Activated CD8-positive, alpha-beta T cell treated with anti-CD3 and anti-CD28 coated beads for 36 hours (primary cell): ENCODE measurements around the gene CDH13. TPM values are rescaled to one million over a fixed set of nuclear protein-coding genes. Genes with fewer than 3 reads are reported as not detected.

Experiments
- ATAC-seq: fragments of 200-7000 bp; cut with Tn5 transposase; one replicate; pipeline ENCODE4 v1.10.0; 2021; ENCODE audit warnings: mild to moderate bottlenecking, moderate library complexity
- CTCF ChIA-PET: fragments of 350-600 bp; sonication (Branson Sonifier 250); formaldehyde crosslinking; loops from one replicate; lab custom pipeline; 2021; ENCODE audit warnings: antibody characterized with exemption; lab: Charles Lee
- POLR2A ChIA-PET: fragments of 350-600 bp; sonication (Branson Sonifier 250); formaldehyde crosslinking; loops from one replicate; lab custom pipeline; 2021; ENCODE audit warnings: antibody characterized with exemption; lab: Charles Lee
- DNase-seq: peaks from one replicate; pipeline ENCODE4 v3.0.0-alpha.2; 2020
- H3K27ac Mint-ChIP-seq: one replicate; pipeline ENCODE4 v1.8.0; 2021; ENCODE audit warnings: mild to moderate bottlenecking, mixed read lengths
- H3K27me3 Mint-ChIP-seq: one replicate; pipeline ENCODE4 v1.8.0; 2021; ENCODE audit warnings: mixed read lengths
- H3K36me3 Mint-ChIP-seq: one replicate; pipeline ENCODE4 v1.8.0; 2021; ENCODE audit warnings: low read depth, mixed read lengths
- H3K4me1 Mint-ChIP-seq: one replicate; pipeline ENCODE4 v1.8.0; 2021; ENCODE audit warnings: low read depth, mixed read lengths
- H3K4me3 Mint-ChIP-seq: one replicate; pipeline ENCODE4 v1.8.0; 2021; ENCODE audit warnings: mild to moderate bottlenecking, moderate library complexity, mixed read lengths
- H3K9me3 Mint-ChIP-seq: one replicate; pipeline ENCODE4 v1.8.0; 2021; ENCODE audit warnings: mixed read lengths
- CTCF ChIP-seq: fragments of 200-600 bp; IDR thresholded peaks from one replicate; pipeline ENCODE4 v1.8.0; 2022; ENCODE audit warnings: antibody characterized with exemption, mild to moderate bottlenecking
- intact Hi-C: fragments of 100-400 bp; cut with micrococcal nuclease; formaldehyde crosslinking; loops from one replicate; pipeline ENCODE4 v1.10.0; 2022
- total RNA-seq, 2 experiments: library from RNA; stranded (reverse); gene quantifications; one replicate each; pipeline ENCODE4 v1.2.3, GENCODE V29; 2021

CDH13 gene
- total RNA-seq, 2 experiments from 2014 or later = not detected

GRCh38 chr16:83316458-83316857 is 689.7 kb downstream of the CDH13 start:
- no peak for TF ChIP-seq CTCF
- Mint-ChIP-seq H3K9me3 (no peaks in the 10 kb centered on the region), H3K36me3 (no peaks in the 10 kb centered on the region), H3K27ac (no peak overlapping the region), H3K27me3 (no peaks in the 10 kb centered on the region), H3K4me3 (no peak overlapping the region), H3K4me1 (no peaks in the 10 kb centered on the region)
- no peak for DNase-seq
- ATAC-seq = no peak
- intact Hi-C loops = no loop called here
- ChIA-PET CTCF (no interaction called here), POLR2A (no interaction called here)

- Mint-ChIP-seq H3K36me3 (no peaks in the 10 kb centered on the region), H3K9me3 (no peaks in the 10 kb centered on the region), H3K4me3 (no peak overlapping the region), H3K27me3 (no peaks in the 10 kb centered on the region), H3K27ac (no peak overlapping the region), H3K4me1 (no peaks in the 10 kb centered on the region)
- ChIA-PET POLR2A (no interaction called here), CTCF (no interaction called here)
- no peak for TF ChIP-seq CTCF
- intact Hi-C loops = no loop called here
- no peak for DNase-seq
- no peak for ATAC-seq
Measured at GRCh38 chr16:83318390-83318789, 691.6 kb downstream of the CDH13 start.

- intact Hi-C loops = no loop called here
- TF ChIP-seq CTCF = no peak
- DNase-seq = no peak
- H3K27ac Mint-ChIP-seq = no peak overlapping the region
- H3K4me3 Mint-ChIP-seq = no peak overlapping the region
- H3K27me3 Mint-ChIP-seq = no peaks in the 10 kb centered on the region
- CTCF ChIA-PET = no interaction called here
- no peaks in the 10 kb centered on the region for H3K4me1 Mint-ChIP-seq
- peaks cover 2% of the 10 kb centered on the region for H3K9me3 Mint-ChIP-seq
- H3K36me3 Mint-ChIP-seq = no peaks in the 10 kb centered on the region
- ATAC-seq = no peak
- POLR2A ChIA-PET = no interaction called here
Measured at GRCh38 chr16:83328936-83329335, 702.2 kb downstream of the CDH13 start.

GRCh38 chr16:83329441-83329840 is 702.7 kb downstream of the CDH13 start:
- ATAC-seq (no peak), DNase-seq (no peak)
- H3K4me1 Mint-ChIP-seq = no peaks in the 10 kb centered on the region
- no peak overlapping the region for H3K4me3 Mint-ChIP-seq
- no peaks in the 10 kb centered on the region for H3K27me3 Mint-ChIP-seq
- CTCF ChIA-PET = no interaction called here
- intact Hi-C loops = no loop called here
- H3K27ac Mint-ChIP-seq = no peak overlapping the region
- TF ChIP-seq CTCF = no peak
- POLR2A ChIA-PET = no interaction called here
- peaks cover 2% of the 10 kb centered on the region for H3K9me3 Mint-ChIP-seq
- H3K36me3 Mint-ChIP-seq = no peaks in the 10 kb centered on the region

- ATAC-seq (no peak), DNase-seq (no peak)
- Mint-ChIP-seq H3K27me3 (no peaks in the 10 kb centered on the region), H3K27ac (no peak overlapping the region), H3K4me1 (no peaks in the 10 kb centered on the region), H3K9me3 (no peaks in the 10 kb centered on the region), H3K36me3 (no peaks in the 10 kb centered on the region), H3K4me3 (no peak overlapping the region)
- POLR2A ChIA-PET = no interaction called here
- TF ChIP-seq CTCF = no peak
- intact Hi-C loops = no loop called here
- CTCF ChIA-PET = no interaction called here
Measured at GRCh38 chr16:83330251-83330650, 703.5 kb downstream of the CDH13 start.
